Left lung (tissue), 10 donors: ENCODE measurements around the gene CBY1. TPM values are rescaled to one million over a fixed set of nuclear protein-coding genes. Genes with fewer than 3 reads are reported as not detected.

ENCODE experiments used
- ATAC-seq: fragments of 200-7000 bp; cut with Tn5 transposase; one replicate; pipeline ENCODE4 v1.9.1; 2020; ENCODE audit warnings: moderate library complexity
- DNase-seq, 4 donors: peaks; one replicate each; pipeline ENCODE4 v3.0.0-alpha.2; 2013 to 2020
- H3K27ac ChIP-seq, 2 donors: fragments of 200-600 bp; sonication (generic) in 1 of 2; one replicate each; pipeline versions ENCODE4 v1.5.0 to v1.8.0; 2020 to 2021
- H3K27me3 ChIP-seq, 2 donors: fragments of 200-600 bp; sonication (generic) in 1 of 2; one replicate each; pipeline versions ENCODE4 v1.5.0 to v1.8.0; 2020 to 2021
- H3K36me3 ChIP-seq, 2 donors: fragments of 200-600 bp; sonication (generic) in 1 of 2; one replicate each; pipeline versions ENCODE4 v1.5.0 to v1.8.0; 2020 to 2021
- H3K4me1 ChIP-seq, 2 donors: fragments of 200-600 bp; one replicate each; pipeline ENCODE4 v1.8.0; 2021
- H3K4me3 ChIP-seq, 2 donors: fragments of 200-600 bp; sonication (generic) in 1 of 2; one replicate each; pipeline versions ENCODE4 v1.5.0 to v1.8.0; 2020 to 2021; ENCODE audit warnings: mild to moderate bottlenecking in 1 of 2
- H3K9me3 ChIP-seq, 2 donors: fragments of 200-600 bp; sonication (generic) in 1 of 2; one replicate each; pipeline versions ENCODE4 v1.5.0 to v1.8.0; 2020 to 2021
- intact Hi-C, 2 donors: fragments of 100-400 bp; cut with DNase I; formaldehyde crosslinking; loops; one replicate each; pipeline versions ENCODE4 v1.11.2 to v1.14.2; 2022
- polyA plus RNA-seq, 6 donors: library from polyadenylated mRNA; unstranded; fragments of 120-200 nt; gene quantifications; one replicate each; pipeline ENCODE4 v1.2.1, GENCODE V29; 2013; ENCODE audit not compliant: insufficient read length in 6 of 6
- total RNA-seq, 2 donors: library from RNA; stranded (reverse); fragmentation: NEBNext Ultra II Directional; extraction: Animal tissue kit (Norgen Biotek cat#: 25700); gene quantifications; one replicate each; pipeline ENCODE4 v1.2.1, GENCODE V29; 2021
- TF ChIP-seq, protein P1 (sequence below), 2 donors: fragments of 200-600 bp; sonication (generic) in 1 of 2; IDR thresholded peaks; one replicate each; pipeline versions ENCODE4 v1.5.0 to v1.8.0; 2021; ENCODE audit warnings: antibody characterized with exemption in 2 of 2
- donor health status: DM: no; HTN: yes; CAD: no.
- donor health status: DM: no; HTN: no; CAD: no.

The CBY1 gene
- total and polyA plus RNA-seq, 8 donors, result 24.4 to 56.6 (median 52.0) TPM

GRCh38 chr22:38618258-38618657 is 38.2 kb upstream of the CBY1 start:
- H3K9me3 ChIP-seq, result peaks cover 0 to 10% of the 10 kb centered on the region in 2 donors
- TF ChIP-seq, protein P1, sequence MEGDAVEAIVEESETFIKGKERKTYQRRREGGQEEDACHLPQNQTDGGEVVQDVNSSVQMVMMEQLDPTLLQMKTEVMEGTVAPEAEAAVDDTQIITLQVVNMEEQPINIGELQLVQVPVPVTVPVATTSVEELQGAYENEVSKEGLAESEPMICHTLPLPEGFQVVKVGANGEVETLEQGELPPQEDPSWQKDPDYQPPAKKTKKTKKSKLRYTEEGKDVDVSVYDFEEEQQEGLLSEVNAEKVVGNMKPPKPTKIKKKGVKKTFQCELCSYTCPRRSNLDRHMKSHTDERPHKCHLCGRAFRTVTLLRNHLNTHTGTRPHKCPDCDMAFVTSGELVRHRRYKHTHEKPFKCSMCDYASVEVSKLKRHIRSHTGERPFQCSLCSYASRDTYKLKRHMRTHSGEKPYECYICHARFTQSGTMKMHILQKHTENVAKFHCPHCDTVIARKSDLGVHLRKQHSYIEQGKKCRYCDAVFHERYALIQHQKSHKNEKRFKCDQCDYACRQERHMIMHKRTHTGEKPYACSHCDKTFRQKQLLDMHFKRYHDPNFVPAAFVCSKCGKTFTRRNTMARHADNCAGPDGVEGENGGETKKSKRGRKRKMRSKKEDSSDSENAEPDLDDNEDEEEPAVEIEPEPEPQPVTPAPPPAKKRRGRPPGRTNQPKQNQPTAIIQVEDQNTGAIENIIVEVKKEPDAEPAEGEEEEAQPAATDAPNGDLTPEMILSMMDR (IDR thresholded peaks at IDR 0.05), result no peak
- intact Hi-C loops, result no loop called here
- DNase-seq (no peak), ATAC-seq (no peak)
- H3K36me3 ChIP-seq, result no peaks in the 10 kb centered on the region
- H3K4me3 ChIP-seq, result no peak overlapping the region
- H3K27ac ChIP-seq, result no peak overlapping the region
- H3K27me3 ChIP-seq, result no peaks in the 10 kb centered on the region
- peaks cover 0 to 4% of the 10 kb centered on the region in 2 donors for H3K4me1 ChIP-seq

GRCh38 chr22:38618682-38619081 is 37.8 kb upstream of the CBY1 start:
- no peak overlapping the region for H3K4me3 ChIP-seq
- peaks cover 0 to 10% of the 10 kb centered on the region in 2 donors for H3K9me3 ChIP-seq
- no peaks in the 10 kb centered on the region for H3K36me3 ChIP-seq
- H3K27me3 ChIP-seq, result no peaks in the 10 kb centered on the region
- ATAC-seq (no peak), DNase-seq (no peak)
- no peak overlapping the region for H3K27ac ChIP-seq
- TF ChIP-seq, protein P1 (IDR thresholded peaks at IDR 0.05), result no peak
- H3K4me1 ChIP-seq, result peaks cover 0 to 4% of the 10 kb centered on the region in 2 donors
- intact Hi-C loops, result no loop called here

GRCh38 chr22:38623351-38623750 is 33.1 kb upstream of the CBY1 start:
- Histone ChIP-seq H3K4me3 (no peak overlapping the region), H3K9me3 (peaks cover 0 to 7% of the 10 kb centered on the region in 2 donors), H3K27ac (no peak overlapping the region), H3K27me3 (no peaks in the 10 kb centered on the region), H3K4me1 (no peaks in the 10 kb centered on the region), H3K36me3 (no peaks in the 10 kb centered on the region)
- intact Hi-C loops, result no loop called here
- no peak for ATAC-seq
- TF ChIP-seq, protein P1 (IDR thresholded peaks at IDR 0.05), result no peak
- DNase-seq, result no peak

DNA sequence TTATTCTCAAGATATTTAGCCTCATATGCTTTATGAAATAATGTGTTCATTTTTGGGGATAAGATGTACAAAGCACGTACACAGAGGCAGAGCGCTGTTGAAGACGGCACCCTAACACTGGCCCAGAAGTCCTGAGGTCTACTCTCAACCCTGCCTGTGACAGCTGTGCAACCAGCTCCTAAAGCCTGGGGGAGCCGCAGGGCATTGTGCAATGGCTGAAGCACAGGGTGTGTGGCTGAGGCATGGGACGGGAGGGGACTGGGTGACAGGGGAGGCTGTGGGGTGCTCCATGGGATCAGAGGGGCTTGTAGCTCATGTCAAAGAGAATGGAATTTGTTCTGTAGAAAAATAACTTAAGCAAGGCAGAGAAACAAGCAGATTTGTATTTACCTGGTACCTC is 28.0 kb upstream of the CBY1 start:
- H3K27me3 ChIP-seq, result no peaks in the 10 kb centered on the region
- ATAC-seq (no peak), DNase-seq (no peak)
- intact Hi-C loops, result no loop called here
- no peak overlapping the region for H3K4me3 ChIP-seq
- no peaks in the 10 kb centered on the region for H3K9me3 ChIP-seq
- TF ChIP-seq, protein P1 (IDR thresholded peaks at IDR 0.05), result no peak
- no peaks in the 10 kb centered on the region for H3K36me3 ChIP-seq
- no peaks in the 10 kb centered on the region for H3K4me1 ChIP-seq
- no peak overlapping the region for H3K27ac ChIP-seq

- no peaks in the 10 kb centered on the region for H3K4me1 ChIP-seq
- no peak overlapping the region for H3K4me3 ChIP-seq
- no peak overlapping the region for H3K27ac ChIP-seq
- no peak for ATAC-seq
- no peak for DNase-seq
- no peaks in the 10 kb centered on the region for H3K27me3 ChIP-seq
- TF ChIP-seq, protein P1 (IDR thresholded peaks at IDR 0.05), result no peak
- no peaks in the 10 kb centered on the region for H3K36me3 ChIP-seq
- intact Hi-C loops, result no loop called here
- H3K9me3 ChIP-seq, result no peaks in the 10 kb centered on the region
Observed at GRCh38 chr22:38629108-38629507, 27.3 kb upstream of the CBY1 start.
